SU-DHL-6 (cell line): ENCODE results near the gene EXOC4.

ENCODE experiments used
- H2AFZ ChIP-seq: fragments of 200-600 bp; sonication (generic); 2 replicates; pipeline ENCODE4 v1.6.1; 2014; ENCODE audit warnings: low read depth, mild to moderate bottlenecking, moderate library complexity, mixed read lengths, antibody characterized with exemption, low read length; ENCODE audit not compliant: severe bottlenecking
- H3F3A ChIP-seq: fragments of 200-600 bp; shearing (Covaris generic); 2 replicates; pipeline ENCODE4 v1.6.0; 2016; ENCODE audit warnings: antibody characterized with exemption, mild to moderate bottlenecking; ENCODE audit not compliant: insufficient read depth
- H3K27ac ChIP-seq: fragments of 200-600 bp; sonication (generic); 2 replicates; pipeline ENCODE4 v1.5.1; 2016; ENCODE audit warnings: low read depth, mild to moderate bottlenecking, low read length, moderate library complexity, mixed read lengths
- H3K27me3 ChIP-seq: fragments of 200-600 bp; sonication (generic), shearing (Covaris generic); 2 replicates; pipeline ENCODE4 v1.6.0; 2014; ENCODE audit warnings: mild to moderate bottlenecking, low read length
- H3K36me3 ChIP-seq: fragments of 200-600 bp; sonication (generic); 2 replicates; pipeline ENCODE4 v1.6.1; 2014; ENCODE audit warnings: mild to moderate bottlenecking, low read length, mixed read lengths
- H3K4me2 ChIP-seq: fragments of 300-600, 200-600 bp; shearing (Covaris generic), sonication (generic); 2 replicates; pipeline ENCODE4 v1.6.0; 2014; ENCODE audit warnings: low read length, low read depth, mild to moderate bottlenecking; ENCODE audit not compliant: poor library complexity, severe bottlenecking
- H3K4me3 ChIP-seq: fragments of 200-600 bp; sonication (generic); 2 replicates; pipeline ENCODE4 v1.5.1; 2014; ENCODE audit warnings: antibody characterized with exemption, low read length, mild to moderate bottlenecking, mixed read lengths; ENCODE audit not compliant: insufficient read depth, poor library complexity, severe bottlenecking
- H3K79me2 ChIP-seq: fragments of 200-600 bp; sonication (generic); 2 replicates; pipeline ENCODE4 v1.6.1; 2014; ENCODE audit warnings: mild to moderate bottlenecking, low read length, moderate library complexity; ENCODE audit not compliant: insufficient read depth
- H3K9ac ChIP-seq: fragments of 200-600 bp; sonication (generic); 2 replicates; pipeline ENCODE4 v1.7.0; 2014; ENCODE audit warnings: mild to moderate bottlenecking, low read length
- H3K9me2 ChIP-seq: fragments of 200-600 bp; sonication (generic); replicated peaks from 2 replicates; pipeline ENCODE4 v1.6.1; 2014; ENCODE audit warnings: low read length; ENCODE audit not compliant: insufficient read depth
- H3K9me3 ChIP-seq: fragments of 200-600 bp; sonication (generic); 2 replicates; pipeline ENCODE4 v1.6.1; 2014; ENCODE audit warnings: low read length, mixed read lengths; ENCODE audit not compliant: insufficient read depth
- H4K20me1 ChIP-seq: fragments of 200-600 bp; sonication (generic); 2 replicates; pipeline ENCODE4 v1.6.1; 2014; ENCODE audit warnings: low read depth, mild to moderate bottlenecking, antibody characterized with exemption, low read length, moderate library complexity, mixed read lengths
- EZH2phosphoT487 ChIP-seq: fragments of 200-600 bp; sonication (generic), shearing (Covaris generic); conservative IDR thresholded peaks from 2 replicates; pipeline ENCODE4 v1.6.1; 2018; ENCODE audit warnings: mild to moderate bottlenecking, antibody characterized with exemption, low read length, moderate library complexity, mixed read lengths
- TF ChIP-seq, protein P1 (sequence below): fragments of 200-600 bp; sonication (generic); IDR thresholded peaks from one replicate; pipeline ENCODE4 v1.5.1; 2017; ENCODE audit warnings: antibody characterized with exemption, mild to moderate bottlenecking, low read length, moderate library complexity; ENCODE audit not compliant: insufficient read depth, poor library complexity, severe bottlenecking

EXOC4 gene

DNA sequence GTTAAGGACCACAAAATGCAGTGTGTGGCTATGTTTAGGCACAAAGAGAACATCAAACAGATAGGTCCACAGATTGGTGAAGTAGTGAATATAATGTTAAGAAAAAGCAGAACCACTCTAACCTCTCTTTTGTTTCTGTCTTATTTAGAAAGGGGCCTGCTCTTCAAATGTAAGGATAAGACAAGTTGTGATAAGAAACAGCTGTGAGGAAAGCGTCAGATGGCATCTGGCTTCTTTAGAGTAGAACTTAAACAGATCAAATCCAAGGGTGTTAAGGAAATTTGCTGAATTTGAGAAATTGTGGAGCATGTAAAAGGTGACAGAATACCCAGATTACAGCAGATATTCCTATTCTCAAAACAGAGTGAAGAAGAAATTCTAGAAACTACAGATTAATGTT is 723.3 kb downstream of the EXOC4 start:
- H3K79me2 ChIP-seq = no peaks in the 10 kb centered on the region
- TF ChIP-seq, protein P1, sequence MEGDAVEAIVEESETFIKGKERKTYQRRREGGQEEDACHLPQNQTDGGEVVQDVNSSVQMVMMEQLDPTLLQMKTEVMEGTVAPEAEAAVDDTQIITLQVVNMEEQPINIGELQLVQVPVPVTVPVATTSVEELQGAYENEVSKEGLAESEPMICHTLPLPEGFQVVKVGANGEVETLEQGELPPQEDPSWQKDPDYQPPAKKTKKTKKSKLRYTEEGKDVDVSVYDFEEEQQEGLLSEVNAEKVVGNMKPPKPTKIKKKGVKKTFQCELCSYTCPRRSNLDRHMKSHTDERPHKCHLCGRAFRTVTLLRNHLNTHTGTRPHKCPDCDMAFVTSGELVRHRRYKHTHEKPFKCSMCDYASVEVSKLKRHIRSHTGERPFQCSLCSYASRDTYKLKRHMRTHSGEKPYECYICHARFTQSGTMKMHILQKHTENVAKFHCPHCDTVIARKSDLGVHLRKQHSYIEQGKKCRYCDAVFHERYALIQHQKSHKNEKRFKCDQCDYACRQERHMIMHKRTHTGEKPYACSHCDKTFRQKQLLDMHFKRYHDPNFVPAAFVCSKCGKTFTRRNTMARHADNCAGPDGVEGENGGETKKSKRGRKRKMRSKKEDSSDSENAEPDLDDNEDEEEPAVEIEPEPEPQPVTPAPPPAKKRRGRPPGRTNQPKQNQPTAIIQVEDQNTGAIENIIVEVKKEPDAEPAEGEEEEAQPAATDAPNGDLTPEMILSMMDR = no peak
- no peak for TF ChIP-seq EZH2phosphoT487
- no peak overlapping the region for H3K27ac ChIP-seq
- no peak overlapping the region for H3K4me3 ChIP-seq
- no peaks in the 10 kb centered on the region for H3K9me3 ChIP-seq
- H4K20me1 ChIP-seq = no peaks in the 10 kb centered on the region
- no peak overlapping the region for H3K4me2 ChIP-seq
- H2AFZ ChIP-seq = no peak overlapping the region
- no peaks in the 10 kb centered on the region for H3K9me2 ChIP-seq
- no peaks in the 10 kb centered on the region for H3K36me3 ChIP-seq
- H3K27me3 ChIP-seq = no peaks in the 10 kb centered on the region
- no peaks in the 10 kb centered on the region for H3F3A ChIP-seq
- H3K9ac ChIP-seq = no peak overlapping the region

- H2AFZ ChIP-seq = no peak overlapping the region
- H4K20me1 ChIP-seq = no peaks in the 10 kb centered on the region
- no peaks in the 10 kb centered on the region for H3K9me2 ChIP-seq
- no peaks in the 10 kb centered on the region for H3K36me3 ChIP-seq
- no peak overlapping the region for H3K9ac ChIP-seq
- TF ChIP-seq, protein P1 = no peak
- TF ChIP-seq EZH2phosphoT487 = no peak
- no peaks in the 10 kb centered on the region for H3K27me3 ChIP-seq
- no peak overlapping the region for H3K27ac ChIP-seq
- no peak overlapping the region for H3K4me2 ChIP-seq
- no peaks in the 10 kb centered on the region for H3K9me3 ChIP-seq
- no peaks in the 10 kb centered on the region for H3K79me2 ChIP-seq
- no peaks in the 10 kb centered on the region for H3F3A ChIP-seq
- no peak overlapping the region for H3K4me3 ChIP-seq
Observed at GRCh38 chr7:133977409-133978274, 724.8 kb downstream of the EXOC4 start.

GRCh38 chr7:133978502-133979295 is 725.8 kb downstream of the EXOC4 start:
- Histone ChIP-seq H2AFZ (no peak overlapping the region), H4K20me1 (no peaks in the 10 kb centered on the region), H3K4me2 (no peak overlapping the region), H3K4me3 (no peak overlapping the region), H3F3A (no peaks in the 10 kb centered on the region), H3K27ac (no peak overlapping the region), H3K27me3 (no peaks in the 10 kb centered on the region), H3K9me2 (no peaks in the 10 kb centered on the region), H3K79me2 (no peaks in the 10 kb centered on the region), H3K36me3 (no peaks in the 10 kb centered on the region), H3K9me3 (no peaks in the 10 kb centered on the region), H3K9ac (no peak overlapping the region)
- no peak for TF ChIP-seq EZH2phosphoT487

DNA sequence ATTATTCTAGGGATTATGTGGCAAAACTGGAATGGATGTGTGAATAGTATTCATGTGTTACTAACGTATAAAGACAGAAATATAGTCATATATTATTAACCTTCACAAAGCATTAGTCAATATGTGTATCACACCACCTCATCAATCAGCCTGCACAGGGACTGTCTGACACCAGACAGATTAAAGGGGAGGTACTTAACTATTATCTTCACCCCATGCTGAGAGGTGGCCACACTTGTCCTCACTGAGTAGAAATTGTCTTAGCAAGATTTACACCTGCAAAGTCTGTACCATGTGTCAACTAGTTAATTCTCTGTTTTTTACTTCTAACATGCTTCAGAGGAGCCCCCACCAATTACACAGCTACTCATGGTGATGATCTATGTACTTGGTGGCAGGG is 727.9 kb downstream of the EXOC4 start:
- TF ChIP-seq EZH2phosphoT487 = no peak
- TF ChIP-seq, protein P1 = no peak
- Histone ChIP-seq H3K27me3 (no peaks in the 10 kb centered on the region), H3K9me3 (no peaks in the 10 kb centered on the region), H3K9ac (no peak overlapping the region), H3K9me2 (no peaks in the 10 kb centered on the region), H3K4me3 (no peak overlapping the region), H2AFZ (no peak overlapping the region), H3K4me2 (no peak overlapping the region), H3K27ac (no peak overlapping the region), H3K79me2 (no peaks in the 10 kb centered on the region), H4K20me1 (no peaks in the 10 kb centered on the region), H3K36me3 (no peaks in the 10 kb centered on the region), H3F3A (no peaks in the 10 kb centered on the region)
